Thyroid gland (tissue), 4 donors: ENCODE data around the gene ACY1.

Experiments
- CTCF ChIP-seq, 6 experiments: fragments of 200-600 bp in 3 of 6; fragments of 450-650 bp in 3 of 6; sonication (generic) in 3 of 6; IDR thresholded peaks; one replicate each; pipeline ENCODE4 v1.5.1; 2016 to 2019; ENCODE audit warnings: antibody characterized with exemption in 6 of 6, mild to moderate bottlenecking in 2 of 6, inconsistent platforms in 1 of 6, moderate library complexity in 1 of 6
- POLR2A ChIP-seq, 2 donors: fragments of 450-650 bp; IDR thresholded peaks; one replicate each; pipeline ENCODE4 v1.6.1; 2017; ENCODE audit warnings: antibody characterized with exemption in 2 of 2, mild to moderate bottlenecking in 2 of 2, moderate library complexity in 1 of 2

GRCh38 chr3:52036222-52036694 lies 52.9 kb downstream of the ACY1 start:
- TF ChIP-seq POLR2A (IDR thresholded peaks at IDR 0.05) (no peak), CTCF (IDR thresholded peaks at IDR 0.05) (no peak)
